WTC11 (cell line): ENCODE results near the gene KNOP1. TPM values are rescaled to one million over a fixed set of nuclear protein-coding genes. Genes with fewer than 3 reads are reported as not detected.
"Not testable (repeated sequence)": the region's sequence is repeated elsewhere in the genome, so short reads cannot be mapped to it uniquely, and the experiment has no call there.

ENCODE experiments used
- ATAC-seq: fragments of 200-7000 bp; cut with Tn5 transposase; 2 replicates; pipeline ENCODE4 v1.10.0; 2021; ENCODE audit warnings: mild to moderate bottlenecking, moderate library complexity
- CTCF ChIA-PET: fragments of 300-600 bp; sonication (Branson Sonifier 250); formaldehyde crosslinking; loops from one replicate; lab custom pipeline; 2021; ENCODE audit warnings: antibody characterized with exemption; lab: Charles Lee
- POLR2A ChIA-PET: fragments of 350-600 bp; sonication (Branson Sonifier 250); formaldehyde crosslinking; loops from one replicate; lab custom pipeline; 2021; ENCODE audit warnings: antibody characterized with exemption; lab: Charles Lee
- DNase-seq: peaks from one replicate; pipeline ENCODE4 v3.0.0; 2021; ENCODE audit warnings: low spot score
- H3K27ac Mint-ChIP-seq: 2 replicates; pipeline ENCODE4 v1.8.0; 2021; ENCODE audit warnings: mixed read lengths
- H3K27me3 Mint-ChIP-seq: 2 replicates; pipeline ENCODE4 v1.8.0; 2021; ENCODE audit warnings: low read depth, mild to moderate bottlenecking, moderate library complexity, mixed read lengths
- H3K36me3 Mint-ChIP-seq: 2 replicates; pipeline ENCODE4 v1.8.0; 2021; ENCODE audit warnings: mixed read lengths
- H3K4me1 Mint-ChIP-seq: 2 replicates; pipeline ENCODE4 v1.8.0; 2022; ENCODE audit warnings: mixed read lengths
- H3K4me3 Mint-ChIP-seq: 2 replicates; pipeline ENCODE4 v1.8.0; 2021; ENCODE audit warnings: mild to moderate bottlenecking, moderate library complexity, mixed read lengths
- H3K9me3 Mint-ChIP-seq: 2 replicates; pipeline ENCODE4 v1.8.0; 2021; ENCODE audit warnings: mixed read lengths
- ARID4B ChIP-seq: sonication (generic); formaldehyde crosslinking; IDR thresholded peaks from 2 replicates; pipeline ENCODE4 v1.8.0; 2023; ENCODE audit warnings: missing genetic modification reagents, mild to moderate bottlenecking, borderline replicate concordance
- GRHL2 ChIP-seq: fragments of 250-450 bp; sonication (Bioruptor Pico); IDR thresholded peaks from 2 replicates; pipeline ENCODE4 v1.8.0; 2022; ENCODE audit warnings: mild to moderate bottlenecking, moderate library complexity; ENCODE audit not compliant: insufficient replicate concordance, severe bottlenecking
- GTF2I ChIP-seq: fragments of 250-450 bp; sonication (Bioruptor Pico); conservative IDR thresholded peaks from 2 replicates; pipeline ENCODE4 v1.4.0; 2021; ENCODE audit warnings: mild to moderate bottlenecking
- IRF1 ChIP-seq: sonication (generic); formaldehyde crosslinking; IDR thresholded peaks from 2 replicates; pipeline ENCODE4 v1.8.0; 2023; ENCODE audit warnings: missing genetic modification reagents
- JAZF1 ChIP-seq: fragments of 250-450 bp; sonication (Bioruptor Pico); IDR thresholded peaks from 2 replicates; pipeline ENCODE4 v1.9.0; 2021; ENCODE audit warnings: moderate library complexity, mild to moderate bottlenecking, inconsistent platforms
- JUN ChIP-seq: sonication (generic); formaldehyde crosslinking; IDR thresholded peaks from 2 replicates; pipeline ENCODE4 v1.8.0; 2023; ENCODE audit warnings: mild to moderate bottlenecking, missing genetic modification reagents
- MXD4 ChIP-seq: fragments of 250-450 bp; sonication (Bioruptor Pico); IDR thresholded peaks from 2 replicates; pipeline ENCODE4 v1.8.0; 2021; ENCODE audit warnings: mild to moderate bottlenecking, moderate library complexity, borderline replicate concordance
- MYBL2 ChIP-seq: sonication (generic); formaldehyde crosslinking; IDR thresholded peaks from 2 replicates; pipeline ENCODE4 v1.8.1; 2023; ENCODE audit warnings: mild to moderate bottlenecking, moderate library complexity, missing genetic modification reagents
- OVOL2 ChIP-seq: fragments of 250-450 bp; sonication (Bioruptor Pico); IDR thresholded peaks from 2 replicates; pipeline ENCODE4 v1.9.0; 2021; ENCODE audit warnings: mild to moderate bottlenecking, borderline replicate concordance
- PREB ChIP-seq: sonication (generic); formaldehyde crosslinking; IDR thresholded peaks from 2 replicates; pipeline ENCODE4 v1.8.1; 2022; ENCODE audit warnings: mild to moderate bottlenecking, missing genetic modification reagents, moderate library complexity, borderline replicate concordance
- PRRX2 ChIP-seq: fragments of 250-450 bp; sonication (Bioruptor Pico); IDR thresholded peaks from 2 replicates; pipeline ENCODE4 v1.8.0; 2021; ENCODE audit warnings: mild to moderate bottlenecking
- SMAD3 ChIP-seq: sonication (generic); formaldehyde crosslinking; IDR thresholded peaks from 2 replicates; pipeline ENCODE4 v1.8.0; 2022; ENCODE audit warnings: missing genetic modification reagents, mild to moderate bottlenecking, borderline replicate concordance
- SOX15 ChIP-seq: fragments of 250-450 bp; sonication (Bioruptor Pico); IDR thresholded peaks from 2 replicates; pipeline ENCODE4 v1.9.0; 2021; ENCODE audit warnings: mild to moderate bottlenecking
- SP1 ChIP-seq: sonication (generic); formaldehyde crosslinking; conservative IDR thresholded peaks from 2 replicates; pipeline ENCODE4 v1.8.1; 2022; ENCODE audit warnings: missing genetic modification reagents
- TEAD4 ChIP-seq: sonication (generic); formaldehyde crosslinking; IDR thresholded peaks from 2 replicates; pipeline ENCODE4 v1.8.0; 2022; ENCODE audit warnings: mild to moderate bottlenecking, missing genetic modification reagents
- TP53 ChIP-seq: sonication (generic); formaldehyde crosslinking; IDR thresholded peaks from 2 replicates; pipeline ENCODE4 v1.8.1; 2023; ENCODE audit warnings: mild to moderate bottlenecking, missing genetic modification reagents
- ZNF138 ChIP-seq: sonication (generic); formaldehyde crosslinking; conservative IDR thresholded peaks from 2 replicates; pipeline ENCODE4 v1.8.1; 2022; ENCODE audit warnings: mild to moderate bottlenecking, moderate library complexity, missing genetic modification reagents
- ZNF232 ChIP-seq: sonication (generic); formaldehyde crosslinking; IDR thresholded peaks from 2 replicates; pipeline ENCODE4 v1.8.0; 2022; ENCODE audit warnings: mild to moderate bottlenecking, missing genetic modification reagents
- ZNF396 ChIP-seq: fragments of 250-450 bp; sonication (Bioruptor Pico); IDR thresholded peaks from 2 replicates; pipeline ENCODE4 v1.8.0; 2021; ENCODE audit warnings: mild to moderate bottlenecking, moderate library complexity, borderline replicate concordance
- ZNF416 ChIP-seq: fragments of 250-450 bp; sonication (Bioruptor Pico); IDR thresholded peaks from 2 replicates; pipeline ENCODE4 v1.9.0; 2021; ENCODE audit warnings: mild to moderate bottlenecking, inconsistent platforms
- ZNF423 ChIP-seq: fragments of 250-450 bp; sonication (Bioruptor Pico); IDR thresholded peaks from 2 replicates; pipeline ENCODE4 v2.1.2; 2022; ENCODE audit warnings: mild to moderate bottlenecking, moderate library complexity
- ZSCAN18 ChIP-seq: fragments of 250-450 bp; sonication (Bioruptor Pico); IDR thresholded peaks from 2 replicates; pipeline ENCODE4 v2.1.2; 2022; ENCODE audit warnings: mild to moderate bottlenecking, moderate library complexity
- total RNA-seq: library from RNA; stranded (reverse); gene quantifications from 3 replicates; pipeline ENCODE4 v1.2.3, GENCODE V29; 2021
- TF ChIP-seq, protein P1 (sequence below): sonication (generic); formaldehyde crosslinking; IDR thresholded peaks from 2 replicates; pipeline ENCODE4 v1.8.0; 2022; ENCODE audit warnings: mild to moderate bottlenecking, missing genetic modification reagents
- TF ChIP-seq, protein P2 (sequence below): sonication (generic); formaldehyde crosslinking; IDR thresholded peaks from 2 replicates; pipeline ENCODE4 v1.8.1; 2022; ENCODE audit warnings: low read depth, mild to moderate bottlenecking, moderate library complexity, missing genetic modification reagents, borderline replicate concordance

KNOP1 gene
- total RNA-seq, 1 experiment from 2014 or later, result 102 TPM

DNA sequence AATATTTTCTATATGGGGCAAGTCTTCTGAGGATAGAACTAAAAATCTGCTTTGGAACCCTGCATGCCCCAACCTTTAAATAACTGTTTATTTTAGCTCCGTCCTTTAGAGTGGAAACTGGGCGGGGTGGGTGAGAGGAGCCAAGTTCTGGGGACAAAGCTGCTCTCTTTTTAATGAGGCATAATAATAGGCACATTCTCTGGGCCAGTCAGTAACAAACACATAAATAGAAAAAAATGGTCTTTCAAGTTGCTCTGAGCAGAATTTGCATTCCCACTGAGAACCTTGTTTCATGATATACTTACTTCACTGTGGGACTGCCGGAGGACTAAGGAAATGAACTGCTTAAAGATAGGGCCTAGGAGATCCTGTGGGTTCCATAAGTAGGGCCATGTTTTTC is 51.5 kb downstream of the KNOP1 start:
- H3K4me3 Mint-ChIP-seq, result no peak overlapping the region
- no peaks in the 10 kb centered on the region; the same call in 1 of the 2 replicates for H3K4me1 Mint-ChIP-seq
- peaks cover 5% of the 10 kb centered on the region for H3K27me3 Mint-ChIP-seq
- H3K9me3 Mint-ChIP-seq, result peaks cover 18% of the 10 kb centered on the region
- POLR2A ChIA-PET, result no interaction called here
- H3K36me3 Mint-ChIP-seq, result peaks cover 41% of the 10 kb centered on the region
- CTCF ChIA-PET, result interaction anchor here (0.7 to 0.8 kb wide), 2 partner anchors 83 to 497 kb away, joined by 3 to 6 read pairs; no protein-coding TSS in a partner anchor
- ATAC-seq (no peak), DNase-seq (no peak)
- TF ChIP-seq, protein P1, sequence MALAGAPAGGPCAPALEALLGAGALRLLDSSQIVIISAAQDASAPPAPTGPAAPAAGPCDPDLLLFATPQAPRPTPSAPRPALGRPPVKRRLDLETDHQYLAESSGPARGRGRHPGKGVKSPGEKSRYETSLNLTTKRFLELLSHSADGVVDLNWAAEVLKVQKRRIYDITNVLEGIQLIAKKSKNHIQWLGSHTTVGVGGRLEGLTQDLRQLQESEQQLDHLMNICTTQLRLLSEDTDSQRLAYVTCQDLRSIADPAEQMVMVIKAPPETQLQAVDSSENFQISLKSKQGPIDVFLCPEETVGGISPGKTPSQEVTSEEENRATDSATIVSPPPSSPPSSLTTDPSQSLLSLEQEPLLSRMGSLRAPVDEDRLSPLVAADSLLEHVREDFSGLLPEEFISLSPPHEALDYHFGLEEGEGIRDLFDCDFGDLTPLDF (CRISPR knock-in tag), result no peak
- TF ChIP-seq ZNF423, result no peak
- no peak for TF ChIP-seq SOX15 (CRISPR knock-in tag)
- no peak for TF ChIP-seq JUN
- TF ChIP-seq ZNF232 (CRISPR knock-in tag), result no peak
- TF ChIP-seq TP53 (CRISPR knock-in tag), result no peak
- TF ChIP-seq MYBL2 (CRISPR knock-in tag), result no peak
- no peak for TF ChIP-seq MXD4
- TF ChIP-seq ZNF416 (CRISPR knock-in tag), result no peak
- TF ChIP-seq ARID4B (CRISPR knock-in tag), result no peak
- no peak for TF ChIP-seq ZNF396 (CRISPR knock-in tag)
- TF ChIP-seq, protein P2, sequence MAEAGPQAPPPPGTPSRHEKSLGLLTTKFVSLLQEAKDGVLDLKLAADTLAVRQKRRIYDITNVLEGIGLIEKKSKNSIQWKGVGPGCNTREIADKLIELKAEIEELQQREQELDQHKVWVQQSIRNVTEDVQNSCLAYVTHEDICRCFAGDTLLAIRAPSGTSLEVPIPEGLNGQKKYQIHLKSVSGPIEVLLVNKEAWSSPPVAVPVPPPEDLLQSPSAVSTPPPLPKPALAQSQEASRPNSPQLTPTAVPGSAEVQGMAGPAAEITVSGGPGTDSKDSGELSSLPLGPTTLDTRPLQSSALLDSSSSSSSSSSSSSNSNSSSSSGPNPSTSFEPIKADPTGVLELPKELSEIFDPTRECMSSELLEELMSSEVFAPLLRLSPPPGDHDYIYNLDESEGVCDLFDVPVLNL (CRISPR knock-in tag), result no peak
- no peak for TF ChIP-seq SP1 (CRISPR knock-in tag)
- no peak overlapping the region for H3K27ac Mint-ChIP-seq

- H3K27me3 Mint-ChIP-seq, H3K4me3 Mint-ChIP-seq, POLR2A ChIA-PET, H3K4me1 Mint-ChIP-seq, H3K27ac Mint-ChIP-seq, DNase-seq, ATAC-seq: not testable (repeated sequence)
- CTCF ChIA-PET, result interaction anchor here (1.4 kb wide), 1 partner anchor 16 kb away, joined by 3 read pairs; no protein-coding TSS in a partner anchor
- Mint-ChIP-seq H3K9me3 (peaks cover 24% of the 10 kb centered on the region), H3K36me3 (peaks cover 46% of the 10 kb centered on the region)
- 0 out of 2 replicates have a peak, but pooled peaks have one; percentile 49 for TF ChIP-seq GTF2I
Measured at GRCh38 chr16:19665313-19665712, 52.7 kb downstream of the KNOP1 start.

DNA sequence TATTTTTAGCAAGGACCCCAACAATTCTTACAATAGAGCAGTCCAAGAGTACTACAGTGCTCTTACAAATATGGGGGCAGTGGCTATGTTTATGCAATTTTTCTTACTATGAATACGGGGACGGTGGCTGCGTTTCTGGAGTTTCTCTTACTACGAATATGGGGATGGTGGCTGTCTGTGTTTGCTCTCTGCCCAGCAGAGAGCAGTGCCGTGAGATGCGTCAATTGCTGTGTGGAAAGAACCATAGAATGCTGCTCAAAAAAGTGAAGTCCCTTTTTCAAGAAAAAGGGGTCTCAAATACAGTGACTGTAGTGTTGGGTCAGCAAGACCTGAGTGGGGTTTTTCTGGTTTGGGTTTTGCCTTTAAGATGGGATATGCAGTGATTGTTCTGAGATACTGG is 53.9 kb downstream of the KNOP1 start:
- ChIA-PET CTCF (interaction anchor here (0.6 to 1.6 kb wide), 4 partner anchors 80 to 669 kb away, joined by 3 to 5 read pairs (median 3); no protein-coding TSS in a partner anchor), POLR2A (interaction anchor here (0.6 kb wide), 1 partner anchor 493 kb away, joined by 5 read pairs; no protein-coding TSS in a partner anchor)
- peaks cover 24% of the 10 kb centered on the region for H3K9me3 Mint-ChIP-seq
- TF ChIP-seq IRF1 (CRISPR knock-in tag), result no peak
- no peak for TF ChIP-seq ZSCAN18
- TF ChIP-seq OVOL2 (CRISPR knock-in tag), result no peak
- no peak for TF ChIP-seq TEAD4 (CRISPR knock-in tag)
- TF ChIP-seq PREB (CRISPR knock-in tag), result no peak
- TF ChIP-seq JUN, result no peak
- TF ChIP-seq PRRX2 (CRISPR knock-in tag), result no peak
- TF ChIP-seq ZNF138 (CRISPR knock-in tag), result no peak
- no peak for TF ChIP-seq SP1 (CRISPR knock-in tag)
- no peak for TF ChIP-seq GRHL2 (CRISPR knock-in tag)
- TF ChIP-seq MYBL2 (CRISPR knock-in tag), result no peak
- no peak for TF ChIP-seq SMAD3 (CRISPR knock-in tag)
- TF ChIP-seq JAZF1, result no peak

More for the DNA sequence above, 53.9 kb downstream of the KNOP1 start:
- Mint-ChIP-seq H3K27me3 (peaks cover 9% of the 10 kb centered on the region), H3K36me3 (peaks cover 44% of the 10 kb centered on the region), H3K27ac (no peak overlapping the region), H3K4me3 (no peak overlapping the region), H3K4me1 (no peaks in the 10 kb centered on the region; the same call in 1 of the 2 replicates)
- DNase-seq (no peak), ATAC-seq (no peak)
